AG08395 (cell line): ENCODE measurements around the gene PVALEF.
A peak's percentile ranks its signal among the peaks of the same experiment; 100 is the strongest.
"Not testable (repeated sequence)": the region's sequence is repeated elsewhere in the genome, so short reads cannot be mapped to it uniquely, and the experiment has no call there.

Source experiments
- DNase-seq: peaks from one replicate; pipeline ENCODE4 v3.0.0; 2012; ENCODE audit warnings: mixed read lengths, low spot score

PVALEF gene

GRCh38 chr17:81218991-81219390 lies 53.7 kb downstream of the PVALEF start:
- no peak for DNase-seq

GRCh38 chr17:81219476-81220180 lies 54.3 kb downstream of the PVALEF start:
- DNase-seq, result no peak

GRCh38 chr17:81221371-81221841 lies 56.1 kb downstream of the PVALEF start:
- DNase-seq, result no peak

- peak; percentile 18 for DNase-seq
These were observed 56.7 kb downstream of the PVALEF start for GRCh38 chr17:81221842-81222619.

- DNase-seq, result no peak
These were observed 57.3 kb downstream of the PVALEF start for GRCh38 chr17:81222620-81222905.

- DNase-seq, result peak; percentile 100
These were observed 57.8 kb downstream of the PVALEF start, which contains the start of gene CEP131 for GRCh38 chr17:81222906-81223761. Gene CEP131 (minus strand): TSS chr17:81222965. CDS start chr17:81220056, 2,909 bp downstream.

GRCh38 chr17:81223762-81224130 lies 58.4 kb downstream of the PVALEF start:
- DNase-seq, result no peak

- DNase-seq, result not testable (repeated sequence)
These were observed 62.3 kb downstream of the PVALEF start for GRCh38 chr17:81227630-81228029.

- DNase-seq, result no peak
These were observed 63.1 kb downstream of the PVALEF start for GRCh38 chr17:81228420-81228819.

- no peak for DNase-seq
These were observed 63.7 kb downstream of the PVALEF start for GRCh38 chr17:81228834-81229665.

- no peak for DNase-seq
These were observed 64.3 kb downstream of the PVALEF start for GRCh38 chr17:81229666-81229920.

- DNase-seq, result no peak
These were observed 64.9 kb downstream of the PVALEF start for GRCh38 chr17:81230043-81230820.

GRCh38 chr17:81231121-81231645 lies 65.9 kb downstream of the PVALEF start:
- DNase-seq, result no peak

- DNase-seq, result no peak
These were observed 66.7 kb downstream of the PVALEF start for GRCh38 chr17:81231766-81232581.
